DMS79 (cell line): ENCODE results near the gene BBC3.
"Not testable (repeated sequence)": the region's sequence is repeated elsewhere in the genome, so short reads cannot be mapped to it uniquely, and the experiment has no call there.

Experiments used
- DNase-seq: peaks from one replicate; lab custom pipeline; 2025; lab: John Stamatoyannopoulos, UW

BBC3 gene

GRCh38 chr19:47230921-47231214 is at the start of gene BBC3:
Gene BBC3 (minus strand): TSS chr19:47231199. CDS start chr19:47228431, 2,768 bp downstream.
- DNase-seq = no peak

GRCh38 chr19:47280183-47280797 is 49.3 kb upstream of the BBC3 start:
- no peak for DNase-seq

DNA sequence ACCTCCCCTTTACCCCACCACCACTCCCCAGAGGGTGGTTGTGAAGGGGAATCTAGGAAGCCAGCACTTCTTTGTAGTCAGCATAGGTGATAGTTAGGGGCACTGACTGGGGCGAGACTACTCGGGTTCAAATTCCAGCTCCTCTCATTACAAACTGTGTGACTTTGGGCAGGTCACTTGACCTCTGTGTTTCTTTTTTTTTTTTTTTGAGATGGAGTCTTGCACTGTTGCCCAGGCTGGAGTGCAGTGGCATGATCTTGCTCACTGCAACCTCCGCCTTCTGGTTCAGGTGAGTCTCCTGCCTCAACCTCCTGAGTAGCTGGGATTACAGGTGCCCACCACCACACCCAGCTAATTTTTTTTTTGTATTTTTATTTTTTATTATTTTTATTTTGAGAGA is 45.5 kb upstream of the BBC3 start:
- not testable (repeated sequence) for DNase-seq

DNA sequence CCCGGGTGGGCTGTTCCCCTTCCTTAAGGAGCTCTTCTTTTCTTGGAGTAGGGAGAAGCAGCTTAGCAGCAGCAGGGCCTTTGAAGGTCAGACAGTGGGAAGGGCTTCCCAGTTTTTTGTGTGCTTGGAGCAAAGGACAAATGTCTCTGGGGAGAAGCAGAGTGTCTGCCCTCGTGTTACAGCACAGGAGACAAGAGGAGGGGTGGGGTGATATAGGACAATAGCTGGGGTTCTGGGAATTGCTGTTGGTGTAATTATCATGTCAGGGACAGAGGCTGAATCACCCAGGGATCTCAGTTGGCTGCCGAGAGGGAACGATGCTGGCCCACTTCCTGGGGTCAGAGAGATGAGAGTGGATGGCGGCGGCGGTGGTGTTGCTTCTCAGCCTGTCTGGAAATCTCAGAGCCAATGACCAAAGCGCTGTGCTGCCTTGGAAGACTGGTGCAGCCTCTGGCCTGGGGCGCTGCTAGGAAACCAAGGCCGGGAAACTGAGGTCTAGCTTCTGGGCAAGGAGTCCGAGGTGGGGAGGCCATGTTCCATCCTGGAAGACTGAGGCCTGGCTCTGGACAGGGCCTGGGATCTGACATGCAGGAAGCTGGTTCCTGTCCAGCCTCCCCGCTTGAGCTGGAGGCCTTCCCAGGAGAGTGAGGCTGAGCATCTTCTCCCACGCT is 44.9 kb upstream of the BBC3 start:
- no peak for DNase-seq

GRCh38 chr19:47274891-47275761 is 44.1 kb upstream of the BBC3 start:
- DNase-seq = no peak

GRCh38 chr19:47274071-47274890 is 43.3 kb upstream of the BBC3 start, which contains the start of gene INAFM1:
Gene INAFM1 (plus strand): TSS chr19:47274885. CDS start chr19:47274920, 35 bp downstream.
- peak; percentile 93 for DNase-seq

- peak; percentile 88 for DNase-seq
Measured at GRCh38 chr19:47273313-47274070, 42.5 kb upstream of the BBC3 start.

DNA sequence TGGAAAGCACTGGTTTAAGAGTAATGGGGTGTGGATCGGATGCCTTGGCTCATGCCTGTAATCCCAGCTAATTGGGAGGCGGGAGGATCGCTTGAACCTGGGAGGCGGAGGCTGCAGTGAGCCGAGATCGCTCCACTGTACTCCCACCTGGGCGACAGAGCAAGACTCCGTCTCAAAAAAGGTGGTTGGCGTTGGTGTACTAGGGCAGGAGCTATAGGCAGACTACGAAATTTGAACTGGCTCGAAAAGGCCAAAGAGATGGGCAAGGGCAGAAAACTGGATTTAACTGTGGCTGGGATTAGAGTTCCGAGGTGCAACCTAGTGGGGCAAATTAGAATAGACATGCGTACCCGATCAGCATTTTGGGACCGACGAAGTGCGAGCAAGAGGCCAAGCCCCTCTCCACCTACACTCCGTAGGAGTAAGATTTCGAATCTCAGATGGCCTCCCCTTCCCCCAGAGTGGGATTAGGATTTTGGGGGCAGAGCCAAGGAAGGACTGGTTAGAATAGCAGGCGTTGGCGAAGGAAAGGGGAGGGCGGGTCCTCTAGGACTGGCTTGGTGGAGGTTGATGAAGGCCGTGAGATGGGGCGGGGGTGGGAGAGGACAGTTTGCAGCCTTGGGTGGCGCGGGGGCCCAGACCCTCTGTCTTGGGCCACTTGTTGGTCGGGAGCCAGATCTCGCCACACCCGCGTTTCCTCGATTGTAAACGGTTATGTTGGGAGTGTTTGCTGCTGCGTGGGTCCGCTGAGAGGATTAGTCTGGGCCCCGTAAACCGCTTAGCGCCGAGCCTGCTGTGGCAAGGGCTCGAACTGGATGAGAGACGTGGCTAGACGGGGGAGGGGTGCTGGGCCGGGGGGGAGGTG is 41.7 kb upstream of the BBC3 start:
- no peak for DNase-seq

- no peak for DNase-seq
Measured at GRCh38 chr19:47271949-47272348, 41.0 kb upstream of the BBC3 start.

DNA sequence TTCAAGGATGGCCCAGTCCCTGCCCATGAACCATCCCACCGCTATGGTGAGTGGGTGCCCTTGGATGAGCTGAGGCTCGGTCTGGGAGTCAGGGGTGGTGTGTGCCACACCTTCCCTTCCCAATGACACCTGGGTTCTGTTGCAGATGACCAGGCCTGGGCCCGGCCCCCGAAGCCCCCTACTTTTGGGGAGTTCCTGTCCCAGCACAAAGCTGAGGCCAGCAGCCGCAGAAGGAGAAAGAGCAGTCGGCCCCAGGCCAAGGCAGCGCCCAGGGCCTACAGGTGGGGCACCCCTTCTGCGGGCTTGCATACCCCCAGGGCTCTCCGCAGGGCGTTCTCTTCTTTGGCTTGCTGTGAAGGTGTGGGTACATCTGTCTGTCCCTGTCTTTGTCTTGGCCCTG is 39.4 kb upstream of the BBC3 start:
- DNase-seq = no peak

GRCh38 chr19:47269596-47269995 is 38.6 kb upstream of the BBC3 start:
- DNase-seq = no peak

- DNase-seq = no peak
Measured at GRCh38 chr19:47268028-47268427, 37.0 kb upstream of the BBC3 start.

GRCh38 chr19:47267350-47267759 is 36.4 kb upstream of the BBC3 start:
- DNase-seq = no peak

- no peak for DNase-seq
Measured at GRCh38 chr19:47266401-47266941, 35.5 kb upstream of the BBC3 start.

DNA sequence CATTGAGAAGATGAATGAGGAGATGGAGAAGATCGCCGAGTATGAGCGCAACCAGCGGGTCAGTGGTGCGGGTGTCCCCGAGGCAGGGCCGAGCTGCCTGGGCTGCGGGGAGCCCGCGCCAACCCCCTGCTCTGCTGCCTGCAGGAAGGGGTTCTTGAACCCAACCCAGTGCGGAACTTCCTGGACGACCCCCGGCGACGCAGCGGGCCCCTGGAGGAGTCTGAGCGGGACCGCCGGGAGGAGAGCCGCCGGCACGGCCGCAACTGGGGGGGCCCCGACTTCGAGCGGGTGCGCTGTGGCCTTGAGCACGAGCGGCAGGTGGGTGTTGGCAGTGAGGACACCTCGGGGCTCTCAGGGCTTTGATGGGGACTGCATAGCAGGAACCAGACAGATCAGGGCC is 33.6 kb upstream of the BBC3 start:
- no peak for DNase-seq

DNA sequence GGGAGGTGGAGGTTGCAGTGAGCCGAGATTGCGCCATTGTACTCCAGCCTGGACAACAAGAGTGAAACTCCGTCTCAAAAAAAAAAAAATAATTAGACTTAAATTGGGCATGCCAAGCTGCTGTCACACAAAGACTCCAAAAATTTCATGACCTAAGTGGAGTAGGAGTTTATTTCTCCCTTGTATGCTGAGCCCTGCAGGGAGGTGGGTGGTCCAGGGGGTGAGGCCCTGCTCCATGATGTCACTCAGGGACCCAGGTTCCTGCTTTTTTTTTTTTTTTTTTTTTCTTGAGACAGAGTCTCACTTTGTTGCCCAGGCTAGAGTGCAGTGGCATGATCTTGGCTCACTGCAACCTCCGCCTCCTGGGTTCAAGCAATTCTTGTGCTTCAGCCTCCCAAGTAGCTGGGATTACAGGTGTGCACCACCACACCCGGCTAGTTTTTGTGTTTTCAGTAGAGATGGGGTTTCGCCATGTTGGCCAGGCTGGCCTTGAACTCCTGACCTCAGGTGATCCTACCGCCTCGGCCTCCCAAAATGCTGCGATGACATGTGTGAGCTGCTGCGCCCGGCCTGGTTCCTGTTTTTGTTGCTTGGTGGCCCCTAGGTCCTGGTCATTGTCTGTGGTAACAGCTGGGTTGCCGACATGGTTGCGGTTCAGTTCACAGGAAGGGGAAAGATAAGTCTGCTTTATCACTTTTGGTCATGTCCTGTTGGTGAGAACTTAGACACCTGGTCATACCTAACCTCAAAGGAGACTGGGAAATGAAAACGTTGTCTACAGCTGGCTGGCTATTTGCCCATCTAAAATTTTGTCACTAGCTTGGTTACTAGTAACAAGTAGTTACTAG is 31.2 kb upstream of the BBC3 start:
- DNase-seq = not testable (repeated sequence)

DNA sequence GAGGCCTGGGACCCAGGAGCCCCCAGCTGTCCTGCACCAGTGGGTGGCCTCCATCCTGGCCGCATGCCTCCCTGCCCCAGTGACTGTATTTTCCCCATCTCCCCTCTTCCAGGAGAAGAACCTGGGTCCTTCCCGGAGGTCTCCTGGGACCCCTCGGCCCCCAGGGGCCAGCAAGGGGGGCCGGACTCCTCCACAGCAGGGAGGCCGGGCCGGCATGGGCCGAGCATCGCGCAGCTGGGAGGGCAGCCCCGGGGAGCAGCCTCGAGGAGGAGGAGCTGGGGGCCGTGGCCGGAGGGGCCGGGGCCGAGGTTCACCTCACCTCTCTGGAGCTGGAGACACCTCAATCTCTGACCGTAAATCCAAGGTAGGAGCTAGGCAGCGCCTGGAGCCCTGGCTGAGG is 29.5 kb upstream of the BBC3 start:
- DNase-seq = no peak

GRCh38 chr19:47258895-47259555 is 28.0 kb upstream of the BBC3 start:
- no peak for DNase-seq

- no peak for DNase-seq
Measured at GRCh38 chr19:47258434-47258833, 27.4 kb upstream of the BBC3 start.
